ENCODE measurements around the gene POLR1B.
"Not testable (repeated sequence)": the region's sequence is repeated elsewhere in the genome, so short reads cannot be mapped to it uniquely, and the experiment has no call there.

Gene POLR1B, protein sequence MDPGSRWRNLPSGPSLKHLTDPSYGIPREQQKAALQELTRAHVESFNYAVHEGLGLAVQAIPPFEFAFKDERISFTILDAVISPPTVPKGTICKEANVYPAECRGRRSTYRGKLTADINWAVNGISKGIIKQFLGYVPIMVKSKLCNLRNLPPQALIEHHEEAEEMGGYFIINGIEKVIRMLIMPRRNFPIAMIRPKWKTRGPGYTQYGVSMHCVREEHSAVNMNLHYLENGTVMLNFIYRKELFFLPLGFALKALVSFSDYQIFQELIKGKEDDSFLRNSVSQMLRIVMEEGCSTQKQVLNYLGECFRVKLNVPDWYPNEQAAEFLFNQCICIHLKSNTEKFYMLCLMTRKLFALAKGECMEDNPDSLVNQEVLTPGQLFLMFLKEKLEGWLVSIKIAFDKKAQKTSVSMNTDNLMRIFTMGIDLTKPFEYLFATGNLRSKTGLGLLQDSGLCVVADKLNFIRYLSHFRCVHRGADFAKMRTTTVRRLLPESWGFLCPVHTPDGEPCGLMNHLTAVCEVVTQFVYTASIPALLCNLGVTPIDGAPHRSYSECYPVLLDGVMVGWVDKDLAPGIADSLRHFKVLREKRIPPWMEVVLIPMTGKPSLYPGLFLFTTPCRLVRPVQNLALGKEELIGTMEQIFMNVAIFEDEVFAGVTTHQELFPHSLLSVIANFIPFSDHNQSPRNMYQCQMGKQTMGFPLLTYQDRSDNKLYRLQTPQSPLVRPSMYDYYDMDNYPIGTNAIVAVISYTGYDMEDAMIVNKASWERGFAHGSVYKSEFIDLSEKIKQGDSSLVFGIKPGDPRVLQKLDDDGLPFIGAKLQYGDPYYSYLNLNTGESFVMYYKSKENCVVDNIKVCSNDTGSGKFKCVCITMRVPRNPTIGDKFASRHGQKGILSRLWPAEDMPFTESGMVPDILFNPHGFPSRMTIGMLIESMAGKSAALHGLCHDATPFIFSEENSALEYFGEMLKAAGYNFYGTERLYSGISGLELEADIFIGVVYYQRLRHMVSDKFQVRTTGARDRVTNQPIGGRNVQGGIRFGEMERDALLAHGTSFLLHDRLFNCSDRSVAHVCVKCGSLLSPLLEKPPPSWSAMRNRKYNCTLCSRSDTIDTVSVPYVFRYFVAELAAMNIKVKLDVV

DNA sequence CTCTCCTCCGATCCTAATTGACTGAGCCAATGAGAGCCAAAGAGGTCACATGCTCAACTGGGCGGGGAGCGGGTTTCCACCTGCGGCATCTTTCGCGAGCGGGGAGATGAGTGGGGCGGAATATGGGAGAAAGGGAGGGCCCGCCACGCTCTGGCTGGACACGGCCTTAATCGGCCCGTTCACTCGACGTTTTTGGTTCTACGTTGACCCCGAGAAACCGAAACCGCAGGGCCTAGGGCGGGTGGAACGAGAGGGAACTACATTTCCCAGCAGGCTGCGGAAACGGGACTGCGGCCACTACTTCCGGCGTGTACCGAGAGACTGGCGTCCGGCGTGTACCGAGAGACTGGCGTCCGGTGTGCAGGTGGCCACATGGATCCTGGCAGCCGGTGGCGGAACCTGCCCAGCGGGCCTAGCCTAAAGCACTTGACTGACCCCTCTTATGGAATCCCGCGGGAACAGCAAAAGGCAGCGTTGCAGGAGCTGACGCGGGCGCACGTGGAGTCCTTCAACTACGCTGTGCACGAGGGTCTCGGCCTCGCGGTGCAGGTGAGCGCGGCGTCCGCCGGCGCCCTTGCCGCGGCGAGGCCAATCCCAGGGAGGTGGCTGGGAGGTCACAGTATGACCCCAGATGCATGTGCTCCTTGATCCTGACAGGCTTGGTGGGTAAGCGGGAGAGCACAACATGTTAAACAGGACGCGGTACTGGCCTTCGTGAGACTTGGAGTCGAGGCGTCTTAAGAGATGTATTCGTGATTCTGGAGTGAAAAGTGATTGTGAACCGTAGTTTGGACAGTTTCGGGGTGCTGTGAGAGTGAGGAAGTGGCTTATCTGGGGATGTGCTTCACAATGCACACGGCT lies at the start of gene POLR1B:
Gene POLR1B (plus strand): TSS at position 343 of the 861 bp plus-strand sequence. CDS start 30 bp downstream, at position 373.
- H3K27ac Mint-ChIP-seq, result no peak within 1 kb of the TSS
- ATAC-seq, result peak; percentile 92
- peaks cover 4% of the 10 kb centered on the region for H3K36me3 Mint-ChIP-seq
- H3K27me3 Mint-ChIP-seq, result no peaks in the 10 kb centered on the region
- H3K9me3 Mint-ChIP-seq, result no peaks in the 10 kb centered on the region
- no peak within 1 kb of the TSS for H3K4me3 Mint-ChIP-seq
- peaks cover 5% of the 10 kb centered on the region for H3K4me1 Mint-ChIP-seq

DNA sequence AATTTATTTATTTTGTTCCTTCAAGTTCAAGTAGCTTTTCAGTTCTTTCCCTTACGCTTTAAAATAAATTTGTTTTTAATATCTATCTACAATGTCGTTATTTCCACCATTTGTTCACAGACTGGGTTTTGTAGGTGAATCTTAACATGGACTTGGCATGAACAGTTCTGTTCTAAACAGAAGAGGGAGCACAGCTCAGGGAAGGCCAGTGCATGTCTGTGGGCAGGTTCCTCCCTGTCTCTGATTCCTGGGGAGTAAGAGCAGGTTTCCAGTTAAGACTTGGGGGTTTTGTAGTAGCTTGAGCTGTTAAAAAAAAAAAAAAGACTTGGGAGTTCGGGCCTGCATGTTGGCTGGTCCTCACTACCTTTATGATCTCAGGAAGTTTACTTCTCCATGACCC lies 49.2 kb upstream of the POLR1B start:
- Mint-ChIP-seq H3K4me3 (no peak overlapping the region), H3K4me1 (no peaks in the 10 kb centered on the region), H3K27me3 (no peaks in the 10 kb centered on the region), H3K27ac (no peak overlapping the region), H3K36me3 (peaks cover 11% of the 10 kb centered on the region), H3K9me3 (no peaks in the 10 kb centered on the region)
- ATAC-seq, result no peak

DNA sequence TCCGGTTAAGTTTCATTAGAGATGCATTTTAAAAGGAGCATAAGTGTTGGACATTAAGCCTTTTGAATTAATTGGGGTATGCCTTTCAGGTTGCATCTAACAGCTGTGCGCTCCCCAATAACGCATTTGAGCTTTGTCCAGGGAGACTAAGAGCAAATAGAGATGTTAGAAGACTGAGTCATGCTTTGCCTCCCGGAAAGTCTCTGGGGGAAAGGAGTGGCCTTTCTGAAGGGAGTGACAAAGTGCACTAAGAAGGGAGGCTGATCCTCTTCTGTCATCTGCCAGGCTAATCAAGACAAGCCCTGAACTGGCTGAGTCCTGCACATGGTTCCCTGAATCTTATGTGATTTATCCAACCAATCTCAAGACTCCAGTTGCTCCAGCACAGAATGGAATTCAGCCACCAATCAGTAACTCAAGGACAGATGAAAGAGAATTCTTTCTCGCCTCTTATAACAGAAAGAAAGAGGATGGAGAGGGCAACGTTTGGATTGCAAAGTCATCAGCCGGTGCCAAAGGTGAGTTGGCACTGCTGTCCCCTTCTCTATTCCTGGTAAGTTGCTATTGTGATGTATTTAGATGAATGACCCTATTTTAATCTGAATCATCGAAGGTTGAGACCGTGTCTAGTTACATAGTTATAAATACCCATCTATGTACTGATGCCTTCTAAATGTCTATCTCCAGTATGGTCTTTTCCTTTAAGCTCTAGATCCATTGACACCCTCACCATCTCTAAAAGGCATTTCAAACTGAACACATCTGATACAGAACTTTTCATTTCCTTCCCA lies 48.2 kb upstream of the POLR1B start:
- H3K4me1 Mint-ChIP-seq, result no peaks in the 10 kb centered on the region
- no peaks in the 10 kb centered on the region for H3K27me3 Mint-ChIP-seq
- no peaks in the 10 kb centered on the region for H3K9me3 Mint-ChIP-seq
- H3K27ac Mint-ChIP-seq, result no peak overlapping the region
- no peak for ATAC-seq
- peaks cover 11% of the 10 kb centered on the region for H3K36me3 Mint-ChIP-seq
- no peak overlapping the region for H3K4me3 Mint-ChIP-seq

DNA sequence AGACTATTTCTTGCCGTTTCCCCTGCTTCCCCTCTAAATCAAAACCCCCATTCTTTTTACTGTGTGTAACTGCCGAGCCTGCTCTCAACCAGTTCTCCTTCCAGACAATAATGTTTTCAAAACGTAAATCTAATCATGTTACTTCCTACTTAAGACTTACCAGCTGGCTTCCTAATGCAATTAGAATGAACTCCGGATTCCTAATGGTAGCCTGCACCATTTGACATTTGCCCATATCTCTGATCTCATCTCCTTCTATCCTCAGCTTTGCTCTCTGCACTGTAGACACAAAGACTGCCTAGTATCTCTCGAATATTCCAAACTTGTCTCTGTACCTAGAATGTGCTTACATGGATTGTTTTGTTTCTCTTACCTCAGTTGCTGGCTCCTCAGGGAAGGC lies 47.4 kb upstream of the POLR1B start:
- Mint-ChIP-seq H3K4me1 (no peaks in the 10 kb centered on the region), H3K27ac (no peak overlapping the region), H3K36me3 (peaks cover 11% of the 10 kb centered on the region), H3K4me3 (no peak overlapping the region), H3K9me3 (no peaks in the 10 kb centered on the region), H3K27me3 (no peaks in the 10 kb centered on the region)
- ATAC-seq, result no peak

DNA sequence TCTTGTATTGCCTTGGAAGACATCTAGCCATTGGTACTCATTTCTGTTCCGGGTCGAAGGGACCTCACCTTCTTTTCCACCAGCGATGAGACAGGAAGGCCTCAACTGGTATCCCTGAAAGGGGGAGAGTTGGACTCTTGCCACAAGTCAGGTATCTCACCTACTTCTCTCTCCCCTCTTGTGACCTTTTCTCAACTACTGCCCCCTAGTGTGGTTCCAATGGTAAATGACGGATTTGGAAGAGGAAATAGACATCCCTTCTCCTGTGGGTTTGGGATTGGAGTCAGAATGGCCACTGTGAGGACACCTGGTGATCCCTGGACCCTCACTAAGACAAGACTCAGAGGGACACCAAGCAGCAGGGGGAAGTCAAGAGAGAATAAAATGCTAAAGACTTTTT lies 46.4 kb upstream of the POLR1B start:
- not testable (repeated sequence) for H3K4me3 Mint-ChIP-seq, H3K27ac Mint-ChIP-seq, H3K27me3 Mint-ChIP-seq, ATAC-seq, H3K9me3 Mint-ChIP-seq, H3K4me1 Mint-ChIP-seq
- peaks cover 11% of the 10 kb centered on the region for H3K36me3 Mint-ChIP-seq

DNA sequence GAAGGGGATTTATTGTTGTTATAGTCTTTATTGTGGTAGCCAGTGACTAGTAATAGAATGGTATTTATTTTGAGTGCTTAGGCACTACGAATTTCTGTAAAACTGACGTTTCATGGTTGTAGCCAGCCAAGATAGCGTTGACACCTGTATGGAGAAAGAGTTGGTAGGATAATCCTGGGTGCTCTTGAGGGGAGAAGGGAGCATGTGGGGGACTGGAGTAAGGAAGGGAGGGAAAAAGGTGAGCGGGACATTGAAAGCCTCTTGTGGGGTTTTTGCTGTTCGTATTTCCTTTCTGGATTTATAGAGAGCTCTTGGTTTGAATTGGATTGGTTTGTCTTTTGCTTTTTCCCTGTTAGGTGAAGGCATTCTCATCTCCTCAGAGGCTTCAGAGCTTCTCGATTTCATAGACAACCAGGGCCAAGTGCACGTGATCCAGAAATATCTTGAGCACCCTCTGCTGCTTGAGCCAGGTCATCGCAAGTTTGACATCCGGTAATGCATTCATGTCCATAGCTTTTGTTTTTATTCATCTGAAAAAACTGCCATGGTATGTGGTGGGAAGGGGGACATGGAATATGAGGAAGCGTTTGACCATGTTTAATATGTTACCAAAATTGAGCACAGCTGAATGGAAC lies 41.3 kb upstream of the POLR1B start:
- H3K4me1 Mint-ChIP-seq, H3K9me3 Mint-ChIP-seq, ATAC-seq, H3K27ac Mint-ChIP-seq, H3K27me3 Mint-ChIP-seq, H3K4me3 Mint-ChIP-seq: not testable (repeated sequence)
- H3K36me3 Mint-ChIP-seq, result peaks cover 24% of the 10 kb centered on the region

DNA sequence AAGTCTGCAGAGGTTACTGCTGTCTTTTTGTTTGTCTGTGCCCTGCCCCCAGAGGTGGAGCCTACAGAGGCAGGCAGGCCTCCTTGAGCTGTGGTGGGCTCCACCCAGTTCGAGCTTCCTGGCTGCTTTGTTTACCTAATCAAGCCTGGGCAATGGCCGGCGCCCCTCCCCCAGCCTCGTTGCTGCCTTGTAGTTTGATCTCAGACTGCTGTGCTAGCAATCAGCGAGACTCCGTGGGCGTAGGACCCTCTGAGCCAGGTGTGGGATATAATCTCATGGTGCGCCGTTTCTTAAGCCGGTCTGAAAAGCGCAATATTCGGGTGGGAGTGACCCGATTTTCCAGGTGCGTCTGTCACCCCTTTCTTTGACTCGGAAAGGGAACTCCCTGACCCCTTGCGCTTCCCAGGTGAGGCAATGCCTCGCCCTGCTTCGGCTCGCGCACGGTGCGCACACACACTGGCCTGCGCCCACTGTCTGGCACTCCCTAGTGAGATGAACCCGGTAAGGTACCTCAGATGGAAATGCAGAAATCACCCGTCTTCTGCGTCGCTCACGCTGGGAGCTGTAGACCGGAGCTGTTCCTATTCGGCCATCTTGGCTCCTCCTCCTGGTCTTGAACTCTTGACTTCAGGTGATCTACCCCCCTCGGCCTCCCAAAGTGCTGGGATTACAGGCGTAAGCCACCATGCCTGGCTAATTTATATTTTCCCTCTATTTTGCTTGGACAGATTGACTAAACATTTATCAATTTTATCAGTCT lies 32.8 kb upstream of the POLR1B start:
- not testable (repeated sequence) for H3K4me3 Mint-ChIP-seq, H3K27me3 Mint-ChIP-seq, H3K9me3 Mint-ChIP-seq, H3K4me1 Mint-ChIP-seq, H3K27ac Mint-ChIP-seq, ATAC-seq
- peaks cover 30% of the 10 kb centered on the region for H3K36me3 Mint-ChIP-seq

DNA sequence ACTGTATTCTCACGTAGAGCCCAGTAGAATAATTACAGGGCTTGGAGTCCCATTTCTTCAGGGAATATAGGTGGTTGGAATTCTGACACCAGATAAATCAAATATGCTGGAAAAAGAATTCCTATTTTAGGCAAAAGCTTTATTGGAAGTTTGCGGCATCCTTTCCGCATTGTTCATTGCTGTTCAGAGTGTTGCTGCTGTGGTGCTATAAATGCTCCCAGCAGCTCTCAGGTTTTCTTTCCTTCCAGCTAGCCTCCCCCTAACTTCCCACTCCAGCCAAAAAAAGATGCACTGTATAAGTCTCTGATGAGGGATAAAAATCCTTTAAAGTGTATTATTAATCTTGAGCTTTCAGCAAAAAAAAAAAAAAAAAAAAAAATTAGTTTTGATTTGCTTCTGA lies 25.5 kb upstream of the POLR1B start:
- Mint-ChIP-seq H3K9me3 (peaks cover 4% of the 10 kb centered on the region), H3K4me3 (no peak overlapping the region), H3K36me3 (peaks cover 77% of the 10 kb centered on the region), H3K4me1 (no peaks in the 10 kb centered on the region), H3K27me3 (no peaks in the 10 kb centered on the region), H3K27ac (no peak overlapping the region)
- no peak for ATAC-seq

DNA sequence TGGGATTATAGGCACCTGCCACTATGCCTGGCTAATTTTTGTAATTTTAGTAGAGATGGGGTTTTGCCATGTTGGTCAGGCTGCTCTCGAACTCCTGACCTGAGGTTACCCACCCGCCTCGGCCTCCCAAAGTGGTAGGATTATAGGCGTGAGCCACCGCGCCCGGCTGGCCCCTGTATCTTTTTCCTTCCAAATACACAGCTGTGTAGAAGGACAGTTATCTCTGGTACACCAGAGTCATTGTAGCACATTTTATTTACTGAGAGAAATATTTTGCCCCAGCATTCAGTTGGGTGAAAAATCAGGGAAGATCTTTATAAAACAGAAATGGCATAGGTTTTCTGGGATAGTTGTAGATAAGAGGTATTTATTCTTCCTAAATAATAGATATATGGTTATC lies 23.5 kb upstream of the POLR1B start:
- no peak overlapping the region for H3K4me3 Mint-ChIP-seq
- no peak for ATAC-seq
- no peaks in the 10 kb centered on the region for H3K27me3 Mint-ChIP-seq
- peaks cover 82% of the 10 kb centered on the region for H3K36me3 Mint-ChIP-seq
- H3K9me3 Mint-ChIP-seq, result peaks cover 4% of the 10 kb centered on the region
- no peak overlapping the region for H3K27ac Mint-ChIP-seq
- no peaks in the 10 kb centered on the region for H3K4me1 Mint-ChIP-seq

DNA sequence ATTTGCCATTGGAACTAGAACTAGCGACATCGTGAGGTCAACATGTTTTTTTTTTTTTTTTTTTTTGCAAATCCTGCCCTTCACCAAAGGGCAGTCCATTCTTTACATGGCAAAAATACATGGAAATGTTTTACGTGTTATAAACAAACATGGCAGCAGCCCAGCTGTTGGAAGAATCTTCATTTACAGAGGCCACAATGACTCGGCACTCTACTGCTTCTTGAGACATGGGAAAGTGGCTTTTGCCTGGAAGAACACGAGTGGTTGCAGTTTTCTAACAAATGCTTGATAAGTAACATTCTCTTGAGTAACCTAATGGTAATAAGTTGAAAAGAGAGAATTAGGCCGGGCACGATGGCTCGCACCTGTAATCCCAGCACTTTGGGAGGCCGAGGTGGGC lies 22.8 kb upstream of the POLR1B start:
- no peaks in the 10 kb centered on the region for H3K27me3 Mint-ChIP-seq
- H3K4me1 Mint-ChIP-seq, result no peaks in the 10 kb centered on the region
- no peak overlapping the region for H3K4me3 Mint-ChIP-seq
- no peak for ATAC-seq
- peaks cover 80% of the 10 kb centered on the region for H3K36me3 Mint-ChIP-seq
- H3K27ac Mint-ChIP-seq, result no peak overlapping the region
- H3K9me3 Mint-ChIP-seq, result peaks cover 4% of the 10 kb centered on the region

DNA sequence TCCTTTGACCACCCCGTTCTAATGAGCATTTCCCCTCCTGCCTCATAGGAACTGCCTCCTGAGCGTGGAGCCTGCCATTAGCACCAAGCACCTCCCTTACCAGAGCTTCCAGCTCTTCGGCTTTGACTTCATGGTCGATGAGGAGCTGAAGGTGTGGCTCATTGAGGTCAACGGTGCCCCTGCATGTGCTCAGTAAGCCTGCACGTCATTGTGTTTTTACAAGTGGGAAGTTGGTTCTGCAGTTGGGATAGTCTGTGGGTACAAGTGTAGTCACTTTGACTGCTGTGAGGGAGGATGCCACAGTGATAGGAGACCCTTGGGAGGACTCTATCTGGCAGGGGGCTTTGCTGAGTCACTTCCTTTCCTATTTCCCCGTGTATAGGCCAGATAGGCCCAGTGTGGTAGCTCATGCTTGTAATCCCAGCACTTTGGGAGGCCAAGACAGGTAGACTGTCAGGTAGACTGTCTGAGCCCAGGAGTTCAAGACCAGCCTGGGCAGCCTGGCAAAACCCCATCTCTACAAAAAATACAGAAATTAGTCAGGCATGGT lies 22.0 kb upstream of the POLR1B start:
- peaks cover 80% of the 10 kb centered on the region for H3K36me3 Mint-ChIP-seq
- H3K27me3 Mint-ChIP-seq, result no peaks in the 10 kb centered on the region
- H3K9me3 Mint-ChIP-seq, result no peaks in the 10 kb centered on the region
- H3K27ac Mint-ChIP-seq, result no peak overlapping the region
- H3K4me1 Mint-ChIP-seq, result no peaks in the 10 kb centered on the region
- ATAC-seq, result no peak
- H3K4me3 Mint-ChIP-seq, result no peak overlapping the region

DNA sequence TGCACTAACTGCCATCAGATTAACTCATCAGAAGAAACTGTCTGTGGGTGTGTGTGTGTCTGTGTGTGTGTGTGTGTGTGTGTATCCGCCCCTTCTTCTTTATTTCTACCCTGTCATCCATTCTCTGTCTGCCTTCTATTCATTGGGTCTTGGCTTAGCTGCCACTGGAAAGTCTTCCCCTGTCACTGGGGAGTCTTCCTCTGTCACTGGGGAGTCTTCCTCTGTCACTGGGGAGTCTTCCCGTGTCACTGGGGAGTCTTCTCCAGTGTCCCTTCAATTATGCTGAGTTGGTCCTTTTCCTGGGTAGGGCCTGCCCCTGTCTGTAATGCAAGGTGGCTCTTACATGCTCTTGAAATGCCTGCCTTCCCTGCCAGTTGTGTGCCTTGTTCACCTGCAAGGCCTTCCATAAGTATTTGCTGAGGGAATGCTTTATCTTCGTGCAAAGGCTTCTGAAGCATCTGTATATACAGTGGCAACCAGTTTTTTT lies 18.9 kb upstream of the POLR1B start:
- H3K27me3 Mint-ChIP-seq, result no peaks in the 10 kb centered on the region
- H3K4me1 Mint-ChIP-seq, result no peaks in the 10 kb centered on the region
- H3K4me3 Mint-ChIP-seq, result no peak overlapping the region
- no peak overlapping the region for H3K27ac Mint-ChIP-seq
- H3K9me3 Mint-ChIP-seq, result no peaks in the 10 kb centered on the region
- peaks cover 89% of the 10 kb centered on the region for H3K36me3 Mint-ChIP-seq
- no peak for ATAC-seq

DNA sequence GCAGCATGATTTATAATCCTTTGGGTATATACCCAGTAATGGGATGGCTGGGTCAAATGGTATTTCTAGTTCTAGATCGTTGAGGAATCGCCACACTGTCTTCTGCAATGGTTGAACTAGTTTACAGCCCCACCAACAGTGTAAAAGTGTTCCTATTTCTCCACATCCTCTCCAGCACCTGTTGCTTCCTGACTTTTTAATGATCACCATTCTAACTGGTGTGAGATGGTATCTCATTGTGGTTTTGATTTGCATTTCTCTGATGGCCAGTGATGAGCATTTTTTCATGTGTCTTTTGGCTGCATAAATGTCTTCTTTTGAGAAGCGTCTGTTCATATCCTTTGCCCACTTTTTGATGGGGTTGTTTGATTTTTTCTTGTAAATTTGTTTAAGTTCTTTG lies 18.0 kb upstream of the POLR1B start:
- not testable (repeated sequence) for H3K4me3 Mint-ChIP-seq, H3K4me1 Mint-ChIP-seq, H3K9me3 Mint-ChIP-seq, H3K27ac Mint-ChIP-seq, H3K27me3 Mint-ChIP-seq, ATAC-seq
- peaks cover 90% of the 10 kb centered on the region for H3K36me3 Mint-ChIP-seq

Measured in stimulated activated memory B cell treated with anti-CD40 and anti-IgM and Interleukin-4, amounts not matched to agents 10 μg/mL and 1 μg/mL and 100 μg/mL, for 72 hours (primary cell).